Right hindlimb (tissue), 1 donor: ENCODE results near the gene ZNF292.
"Not testable (repeated sequence)": the region's sequence is repeated elsewhere in the genome, so short reads cannot be mapped to it uniquely, and the experiment has no call there.

Experiments
- DNase-seq: peaks from one replicate; pipeline ENCODE4 v3.0.0-alpha.2; 2018

Gene ZNF292

DNA sequence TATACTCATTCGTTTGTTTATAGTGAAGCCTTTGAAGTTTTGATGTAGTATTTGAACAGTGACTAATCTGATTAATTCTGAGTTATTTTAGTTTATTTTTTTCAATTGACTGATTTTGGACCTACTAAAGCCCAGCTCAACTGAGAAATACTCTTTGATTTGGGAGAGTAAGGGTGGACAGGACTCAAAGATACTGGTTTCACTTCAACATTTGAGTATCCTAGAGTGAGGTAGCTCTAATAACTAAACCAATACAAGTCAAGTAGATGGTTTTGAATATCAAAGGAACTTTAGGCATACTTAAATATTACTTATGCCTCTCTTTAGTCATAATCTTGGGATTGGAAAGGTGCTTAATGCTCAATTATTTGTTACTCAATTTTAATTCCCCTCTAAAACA lies 65.6 kb downstream of the ZNF292 start:
- DNase-seq, result no peak

DNA sequence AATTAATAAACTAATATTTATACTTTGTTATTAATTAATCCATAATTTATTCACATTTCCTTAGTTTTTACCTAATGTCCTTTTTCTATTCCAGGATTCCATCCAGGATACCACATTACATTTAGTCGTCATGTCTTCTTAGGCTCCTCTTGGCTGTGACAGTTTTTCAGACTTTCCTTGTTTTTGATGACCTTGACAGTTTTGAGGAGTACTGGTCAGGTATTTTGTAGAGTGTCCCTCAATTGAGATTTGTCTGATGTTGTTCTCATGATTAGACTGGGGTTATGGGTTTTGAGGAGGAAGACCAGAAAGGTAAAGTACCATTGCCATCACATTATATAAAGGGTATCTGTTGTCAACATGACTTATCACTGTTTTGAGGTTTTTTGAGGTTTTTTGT lies 67.3 kb downstream of the ZNF292 start:
- no peak for DNase-seq

DNA sequence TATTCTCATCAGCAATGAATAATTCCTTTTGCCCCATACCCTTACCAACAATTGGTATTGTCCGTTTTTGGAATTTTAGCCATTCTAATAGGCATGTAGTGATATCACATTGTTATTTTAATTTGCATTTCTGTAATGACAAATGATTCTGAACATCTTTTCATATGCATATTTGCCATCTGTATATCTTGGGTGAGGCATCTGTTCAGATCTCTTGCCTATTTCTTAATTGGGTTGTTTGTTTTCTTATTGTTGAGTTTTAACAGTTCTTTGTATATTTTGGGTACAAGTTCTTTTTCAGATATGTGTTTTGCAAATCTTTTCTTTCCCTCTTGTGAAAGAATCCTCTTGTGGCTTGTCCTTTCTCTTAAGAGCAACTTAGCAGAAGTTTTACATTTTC lies 69.6 kb downstream of the ZNF292 start:
- DNase-seq, result no peak

DNA sequence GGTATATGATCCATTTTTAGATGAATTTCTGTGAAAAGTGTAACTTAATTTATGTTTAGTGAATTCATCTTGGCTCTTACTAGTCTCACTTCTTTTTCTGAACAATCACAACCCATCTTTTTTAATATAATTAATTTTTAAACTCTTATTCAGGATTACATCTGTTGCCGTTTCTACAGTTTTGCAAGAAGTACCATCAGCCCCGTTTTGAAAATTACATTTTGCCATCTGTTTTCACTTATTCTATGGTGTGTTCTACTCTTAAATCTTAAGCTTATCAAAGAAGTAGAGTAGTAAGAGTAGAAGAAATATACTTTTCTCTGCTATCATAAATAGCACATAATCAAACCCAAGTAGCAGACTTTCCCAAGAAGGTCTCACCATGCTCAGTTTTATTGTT lies 70.1 kb downstream of the ZNF292 start:
- no peak for DNase-seq

DNA sequence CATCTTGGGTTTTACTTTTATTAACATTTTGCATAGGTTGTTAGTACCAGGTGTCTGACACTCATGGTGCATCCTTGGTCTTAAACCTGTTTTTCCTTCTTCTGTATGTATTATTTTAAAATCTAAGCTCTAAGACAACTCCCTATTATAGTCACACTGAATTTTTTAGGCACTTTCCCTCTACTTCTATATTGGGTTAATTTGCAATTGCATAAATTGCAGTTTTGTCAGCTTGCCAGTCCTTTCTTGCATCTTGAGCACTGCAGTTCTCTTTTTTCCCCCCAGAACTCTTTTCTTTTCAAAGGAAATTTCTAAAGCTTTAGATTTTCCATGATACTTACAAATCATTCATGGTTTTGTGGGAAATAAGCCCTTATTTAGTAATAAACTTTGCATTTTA lies 70.6 kb downstream of the ZNF292 start:
- no peak for DNase-seq

DNA sequence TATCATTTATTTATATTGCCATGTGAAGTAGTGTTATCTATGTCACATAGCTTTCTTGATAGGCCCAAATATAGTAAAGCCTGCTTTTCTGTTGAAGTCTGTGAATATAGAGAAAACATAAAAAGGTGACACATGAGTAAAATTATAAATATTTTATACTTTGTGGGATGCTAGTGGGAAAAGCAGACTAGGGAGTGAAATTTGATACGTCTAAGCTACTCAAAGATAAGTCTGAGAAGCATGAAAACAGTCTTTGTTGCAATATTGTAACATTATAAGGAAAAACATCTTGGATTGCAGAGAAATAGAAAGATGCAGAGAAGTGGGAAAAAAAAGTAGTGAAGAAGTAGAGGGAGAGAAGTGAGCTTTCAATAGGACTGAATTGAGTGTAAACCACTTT lies 75.4 kb downstream of the ZNF292 start:
- DNase-seq, result no peak

DNA sequence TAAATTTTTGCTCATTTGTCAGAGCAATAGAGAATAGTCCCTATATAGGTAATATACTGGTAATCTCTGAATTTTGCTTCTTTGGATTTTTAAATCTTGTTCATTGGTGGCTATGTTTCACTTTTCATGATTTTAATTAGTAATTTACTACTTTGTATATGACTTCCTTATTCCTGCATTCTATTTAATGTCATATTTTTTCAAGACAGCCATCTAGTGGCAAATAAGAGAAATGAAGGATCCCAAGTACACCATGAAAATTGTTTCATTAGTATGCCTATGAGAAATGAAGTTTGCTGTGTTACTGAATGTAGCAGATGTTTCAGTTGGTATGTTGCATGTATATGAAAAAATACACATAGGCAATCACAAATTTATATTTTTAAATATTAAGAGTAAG lies 82.4 kb downstream of the ZNF292 start:
- DNase-seq, result no peak

DNA sequence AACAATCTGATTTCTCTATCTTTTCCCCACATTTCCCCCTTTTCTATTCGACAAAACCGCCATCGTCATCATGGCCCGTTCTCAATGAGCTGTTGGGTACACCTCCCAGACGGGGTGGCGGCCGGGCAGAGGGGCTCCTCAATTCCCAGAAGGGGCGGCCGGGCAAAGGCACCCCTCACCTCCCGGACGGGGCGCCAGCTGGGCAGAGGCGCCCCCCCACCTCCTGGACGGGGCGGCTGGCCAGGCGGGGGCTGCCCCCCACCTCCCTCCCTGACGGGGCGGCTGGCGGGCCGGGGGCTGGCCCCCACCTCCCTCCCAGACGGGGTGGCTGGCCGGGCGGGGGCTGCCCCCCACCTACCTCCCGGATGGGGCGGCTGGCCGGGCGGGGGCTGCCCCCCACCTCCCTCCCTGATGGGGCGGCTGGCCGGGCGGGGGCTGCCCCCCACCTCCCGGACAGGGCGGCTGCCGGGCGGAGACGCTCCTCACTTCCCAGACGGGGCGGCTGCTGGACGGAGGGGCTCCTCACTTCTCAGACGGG lies 83.8 kb downstream of the ZNF292 start:
- DNase-seq, result not testable (repeated sequence)

DNA sequence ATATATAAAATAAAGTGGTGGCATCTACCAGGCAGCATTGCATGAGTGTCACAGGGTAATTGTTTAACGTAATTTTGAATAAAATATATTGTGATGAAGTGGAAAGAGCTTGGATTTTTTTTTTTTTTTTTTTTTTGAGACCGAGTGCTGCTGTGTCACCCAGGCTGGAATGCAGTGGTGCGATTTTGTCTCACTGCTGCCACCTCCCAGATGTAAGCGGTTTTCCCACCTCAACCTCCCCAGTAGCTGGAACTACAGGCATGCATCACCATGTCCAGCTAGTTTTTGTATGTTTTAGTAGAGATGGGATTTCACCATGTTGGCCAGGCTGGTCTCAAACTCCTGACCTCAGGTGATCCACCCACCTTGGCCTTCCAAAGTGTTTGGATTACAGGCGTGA lies 85.9 kb downstream of the ZNF292 start:
- no peak for DNase-seq

DNA sequence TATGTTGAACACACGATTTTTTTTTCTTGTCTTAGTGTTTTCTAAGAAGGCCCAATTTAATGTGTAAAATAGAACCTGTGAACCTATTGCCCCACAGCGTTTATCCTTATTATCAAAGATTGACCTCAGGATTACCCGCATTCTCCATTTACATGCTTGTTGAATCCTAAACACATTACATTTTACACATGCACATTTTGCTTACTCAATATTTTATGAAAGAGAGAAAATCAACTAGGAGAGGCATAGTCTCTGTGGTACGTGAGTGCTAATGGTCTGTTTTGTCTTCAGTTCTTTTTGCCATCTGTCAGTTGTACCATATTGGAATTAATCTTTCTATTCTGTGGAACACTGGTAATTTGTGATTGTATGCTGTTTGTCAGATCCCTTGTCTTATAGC lies 86.9 kb downstream of the ZNF292 start:
- DNase-seq, result no peak

DNA sequence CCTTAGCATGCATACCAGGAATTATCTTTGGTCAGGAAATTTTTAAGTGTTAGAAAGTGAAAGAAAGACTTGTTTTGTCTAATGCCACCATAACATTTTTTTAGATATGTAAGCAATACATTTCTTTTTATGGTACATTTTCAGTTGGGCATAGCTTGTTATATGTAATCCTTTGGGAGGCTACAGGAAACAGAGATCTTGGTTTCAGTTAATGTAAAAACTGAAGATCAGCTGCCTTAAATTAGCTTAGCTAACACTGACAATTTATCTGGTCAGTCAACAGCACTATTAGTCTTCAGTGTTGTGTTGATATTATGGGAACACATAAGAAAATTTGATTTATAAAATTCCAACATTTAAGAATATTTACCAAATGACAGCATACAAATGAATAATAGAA lies 88.4 kb downstream of the ZNF292 start:
- no peak for DNase-seq

DNA sequence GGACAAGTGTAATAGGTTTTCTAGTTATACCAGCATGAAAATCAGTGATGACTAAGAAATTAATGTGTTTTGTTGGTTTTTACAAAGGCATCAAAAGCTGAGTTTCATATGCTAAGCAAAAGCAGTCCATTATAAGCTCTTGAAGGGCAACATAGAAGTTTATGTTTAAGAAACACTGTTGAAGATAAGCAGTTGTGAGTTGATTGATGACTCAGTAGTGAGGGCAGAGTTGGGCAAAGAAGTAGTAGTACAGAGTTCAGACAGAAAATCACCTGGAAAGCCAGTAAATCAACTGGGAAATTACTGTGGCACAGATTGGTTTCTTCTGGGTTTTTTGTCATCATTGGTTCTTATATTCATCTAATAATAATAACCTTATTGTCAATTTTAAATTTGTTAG lies 89.0 kb downstream of the ZNF292 start:
- DNase-seq, result no peak

DNA sequence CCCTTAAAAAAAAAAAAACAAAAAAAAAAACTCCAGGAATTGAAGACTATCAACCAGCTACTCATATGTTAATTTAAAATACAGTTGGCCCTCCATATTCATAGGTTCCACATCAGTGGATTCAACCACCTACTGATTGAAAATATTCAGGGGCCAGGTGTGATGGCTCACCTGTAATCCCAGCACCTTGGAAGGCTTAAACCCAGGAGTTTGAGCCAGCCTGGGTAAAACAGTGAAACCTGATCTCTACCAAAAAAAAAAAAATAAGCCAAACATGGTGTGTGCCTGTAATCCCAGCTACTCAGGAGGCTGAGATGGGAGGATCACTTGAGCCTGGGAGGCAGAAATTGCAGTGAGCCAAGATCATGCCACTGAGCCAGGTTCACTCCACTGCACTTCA lies 94.7 kb downstream of the ZNF292 start:
- DNase-seq, result no peak

DNA sequence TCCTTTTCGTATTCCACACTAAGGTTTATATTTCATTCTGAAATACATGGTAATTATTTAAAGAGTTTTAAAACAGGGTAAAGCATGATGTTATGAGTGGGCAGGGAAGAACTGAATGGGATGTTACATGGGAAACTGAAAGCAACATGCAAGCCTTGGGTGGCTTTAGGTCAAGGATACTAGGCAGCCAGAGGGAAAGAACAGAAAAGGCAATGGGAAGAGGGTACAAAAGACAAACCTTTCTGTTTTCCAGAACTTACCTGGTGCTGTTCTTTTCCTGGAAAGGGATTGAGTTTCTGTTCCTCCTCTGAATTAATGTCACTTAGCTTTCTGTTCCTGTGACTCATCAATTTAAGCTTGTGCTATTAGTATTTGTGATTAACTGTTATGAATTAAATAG lies 95.9 kb downstream of the ZNF292 start:
- DNase-seq, result no peak

DNA sequence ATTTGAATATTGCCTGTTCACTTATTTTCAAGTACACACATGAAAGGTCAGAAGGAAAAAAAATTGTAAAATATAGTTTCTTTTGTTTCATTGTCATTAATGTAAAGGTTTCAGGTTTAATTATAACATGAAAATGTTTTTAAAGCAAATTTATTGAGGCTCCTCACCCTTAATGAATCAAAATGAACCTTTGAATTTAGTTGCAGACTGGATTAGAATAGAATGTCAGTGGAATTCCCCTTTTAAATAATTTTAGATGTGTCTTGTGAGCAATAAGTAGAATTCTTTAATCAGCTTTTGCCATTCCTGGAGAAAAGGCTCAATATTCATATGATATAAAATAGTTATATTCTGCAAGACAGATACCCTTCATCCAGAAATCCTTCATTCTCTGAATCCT lies 96.4 kb downstream of the ZNF292 start:
- DNase-seq, result no peak

DNA sequence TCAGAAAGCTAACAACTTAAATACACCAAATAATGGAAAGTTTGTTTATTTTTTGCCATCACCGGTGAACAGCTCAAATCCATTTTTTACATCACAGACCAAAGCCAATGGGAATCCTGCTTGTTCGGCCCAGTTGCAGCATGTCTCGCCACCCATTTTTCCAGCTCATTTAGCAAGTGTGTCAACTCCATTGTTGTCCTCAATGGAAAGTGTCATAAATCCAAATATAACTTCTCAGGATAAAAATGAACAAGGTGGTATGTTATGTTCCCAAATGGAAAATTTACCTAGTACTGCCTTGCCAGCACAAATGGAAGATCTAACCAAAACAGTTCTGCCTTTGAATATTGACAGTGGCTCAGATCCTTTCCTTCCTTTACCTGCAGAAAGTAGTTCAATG lies 101.7 kb downstream of the ZNF292 start:
- no peak for DNase-seq

DNA sequence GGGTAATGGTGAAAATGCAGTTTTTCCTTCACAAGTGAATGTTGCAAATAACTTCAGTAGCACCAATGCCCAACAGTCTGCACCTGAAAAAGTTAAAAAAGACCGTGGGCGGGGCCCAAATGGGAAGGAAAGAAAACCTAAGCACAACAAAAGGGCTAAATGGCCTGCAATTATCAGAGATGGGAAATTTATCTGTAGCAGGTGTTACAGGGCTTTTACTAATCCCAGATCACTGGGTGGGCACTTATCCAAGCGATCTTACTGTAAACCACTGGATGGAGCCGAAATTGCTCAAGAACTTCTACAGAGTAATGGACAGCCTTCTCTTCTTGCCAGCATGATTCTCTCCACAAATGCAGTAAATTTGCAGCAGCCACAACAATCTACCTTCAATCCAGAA lies 102.2 kb downstream of the ZNF292 start:
- DNase-seq, result no peak

DNA sequence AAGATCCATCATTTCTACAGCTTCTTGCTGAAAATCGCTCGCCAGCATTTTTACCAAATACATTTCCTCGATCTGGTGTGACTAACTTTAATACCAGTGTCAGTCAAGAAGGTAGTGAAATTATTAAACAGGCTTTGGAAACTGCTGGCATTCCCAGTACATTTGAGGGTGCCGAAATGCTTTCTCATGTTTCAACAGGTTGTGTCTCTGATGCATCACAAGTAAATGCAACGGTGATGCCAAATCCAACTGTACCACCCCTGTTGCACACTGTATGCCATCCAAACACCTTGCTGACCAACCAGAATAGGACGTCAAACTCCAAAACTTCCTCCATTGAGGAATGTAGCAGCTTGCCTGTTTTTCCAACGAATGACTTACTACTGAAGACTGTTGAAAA lies 102.6 kb downstream of the ZNF292 start:
- DNase-seq, result no peak

DNA sequence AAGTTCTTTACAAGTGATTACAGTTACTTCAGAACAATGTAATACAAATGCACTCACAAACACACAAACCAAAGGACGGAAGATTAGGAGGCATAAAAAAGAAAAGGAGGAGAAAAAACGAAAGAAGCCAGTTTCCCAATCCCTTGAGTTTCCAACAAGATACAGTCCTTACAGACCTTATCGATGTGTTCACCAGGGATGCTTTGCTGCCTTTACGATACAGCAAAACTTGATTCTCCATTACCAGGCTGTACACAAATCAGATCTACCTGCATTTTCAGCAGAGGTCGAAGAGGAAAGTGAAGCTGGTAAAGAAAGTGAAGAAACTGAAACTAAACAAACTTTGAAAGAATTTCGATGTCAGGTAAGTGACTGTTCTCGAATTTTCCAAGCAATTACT lies 104.4 kb downstream of the ZNF292 start:
- no peak for DNase-seq

DNA sequence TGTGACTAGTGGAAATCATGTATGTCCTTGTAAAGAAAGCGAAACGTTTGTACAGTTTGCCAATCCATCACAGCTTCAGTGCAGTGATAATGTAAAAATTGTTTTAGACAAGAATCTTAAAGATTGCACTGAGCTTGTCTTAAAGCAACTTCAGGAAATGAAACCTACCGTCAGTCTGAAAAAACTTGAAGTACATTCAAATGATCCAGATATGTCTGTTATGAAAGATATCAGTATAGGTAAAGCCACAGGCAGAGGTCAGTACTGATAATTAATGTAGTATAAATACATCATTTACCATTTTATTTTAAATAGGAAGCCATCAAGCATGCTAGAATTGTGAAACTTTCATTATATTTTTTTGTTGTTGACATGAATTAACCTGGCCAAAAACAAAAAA lies 106.2 kb downstream of the ZNF292 start:
- DNase-seq, result no peak

DNA sequence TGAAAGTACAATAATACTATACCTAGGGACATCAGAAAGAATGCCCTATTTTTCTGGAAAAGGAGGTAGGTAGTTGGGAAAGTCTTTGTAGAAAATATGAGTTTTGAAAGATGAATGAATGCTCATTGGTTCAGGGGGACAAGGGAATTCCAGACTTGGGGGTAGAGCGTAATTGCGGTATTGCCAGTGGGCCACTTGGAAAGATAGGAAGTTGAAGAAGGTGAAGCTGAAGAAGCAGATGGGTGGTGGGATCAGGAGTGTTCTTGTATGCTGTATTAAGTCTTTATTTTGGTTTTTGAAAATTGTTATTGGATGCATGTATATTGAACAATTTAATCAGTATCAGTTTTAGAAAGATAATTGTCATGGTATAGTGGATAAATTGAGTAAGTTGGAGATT lies 109.1 kb downstream of the ZNF292 start:
- DNase-seq, result no peak

DNA sequence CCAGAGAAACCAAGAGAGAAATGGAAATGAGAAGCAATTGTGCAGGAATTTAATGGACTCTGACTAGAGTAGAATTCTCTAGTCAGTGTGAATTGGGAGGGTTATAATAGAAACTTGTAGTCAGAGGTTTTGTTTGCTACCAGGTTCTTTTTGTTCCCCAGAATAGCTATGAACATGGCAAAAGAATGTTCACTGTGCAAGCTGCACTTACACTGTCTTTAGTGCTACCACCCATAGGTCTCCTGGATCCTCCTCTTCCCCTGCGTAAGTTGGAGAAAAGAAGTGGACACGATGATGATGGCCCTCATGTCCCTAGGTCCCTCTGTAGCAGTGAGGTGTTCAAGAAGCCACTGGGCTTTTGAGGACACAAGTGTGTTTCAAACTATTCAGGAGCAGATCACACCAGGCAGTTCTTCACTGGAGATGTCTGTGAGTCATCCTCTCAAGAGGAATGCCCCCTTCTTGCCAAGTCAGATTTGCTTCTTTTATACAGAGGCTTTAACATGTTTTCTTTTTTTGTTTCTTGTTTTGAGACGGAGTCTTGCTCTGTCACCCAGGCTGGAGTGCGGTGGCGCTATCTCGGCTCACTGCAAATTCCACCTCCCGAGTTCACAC lies 119.4 kb downstream of the ZNF292 start:
- no peak for DNase-seq

DNA sequence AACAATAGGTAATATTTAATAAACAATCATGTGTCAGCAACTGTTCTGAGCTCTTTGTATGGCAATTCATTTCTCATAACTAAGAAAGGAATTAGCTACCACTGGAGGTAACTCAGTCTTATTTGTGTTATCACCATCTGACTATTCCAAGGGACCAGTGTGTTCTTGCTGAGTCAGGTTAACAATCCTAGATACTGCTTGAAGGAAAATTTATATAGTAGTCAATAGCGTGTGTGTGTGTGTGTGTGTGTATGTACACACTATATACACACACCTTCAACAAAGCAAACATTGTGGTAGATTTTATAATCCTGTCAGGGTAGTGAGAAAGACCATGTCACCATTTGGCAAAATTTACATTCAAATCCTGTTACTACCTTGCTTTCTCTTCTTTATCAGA lies 121.3 kb downstream of the ZNF292 start:
- DNase-seq, result no peak

DNA sequence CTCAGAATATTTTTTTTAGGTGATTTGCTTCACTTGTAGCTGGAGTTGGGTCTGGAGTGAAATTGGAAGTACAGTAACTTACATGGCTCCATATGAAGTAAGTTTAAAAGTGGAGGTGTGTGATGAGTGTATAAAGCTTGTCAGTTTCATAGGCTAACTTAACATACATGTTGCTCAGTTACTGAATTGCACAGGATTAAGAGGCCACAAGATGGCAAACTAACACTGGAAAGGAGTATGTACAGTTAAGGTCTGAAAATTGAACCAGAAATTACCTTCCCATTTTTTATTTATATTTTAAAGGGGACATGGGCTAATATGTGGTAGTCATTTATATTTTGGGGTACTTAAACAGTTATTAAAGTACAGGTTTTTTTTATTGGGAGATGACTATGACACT lies 121.8 kb downstream of the ZNF292 start:
- no peak for DNase-seq

DNA sequence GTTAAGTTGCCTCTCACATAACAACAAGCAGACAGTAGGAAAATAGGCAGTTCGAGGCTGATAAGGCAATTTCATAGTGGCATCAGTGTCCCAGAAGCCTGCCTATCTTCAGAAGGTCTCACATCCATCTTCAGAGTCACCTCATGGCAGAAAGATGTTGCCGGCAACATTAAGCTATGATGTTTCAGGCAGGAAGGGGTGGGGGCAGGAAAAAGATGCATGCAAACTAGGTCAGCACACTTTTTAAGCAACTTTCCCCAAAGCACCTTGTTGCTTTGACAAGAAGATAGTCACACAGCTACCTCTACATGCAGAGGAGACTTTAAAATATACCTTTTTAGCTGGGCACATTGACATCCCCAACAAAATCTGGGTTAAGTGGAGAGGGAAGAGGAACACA lies 123.8 kb downstream of the ZNF292 start:
- no peak for DNase-seq

DNA sequence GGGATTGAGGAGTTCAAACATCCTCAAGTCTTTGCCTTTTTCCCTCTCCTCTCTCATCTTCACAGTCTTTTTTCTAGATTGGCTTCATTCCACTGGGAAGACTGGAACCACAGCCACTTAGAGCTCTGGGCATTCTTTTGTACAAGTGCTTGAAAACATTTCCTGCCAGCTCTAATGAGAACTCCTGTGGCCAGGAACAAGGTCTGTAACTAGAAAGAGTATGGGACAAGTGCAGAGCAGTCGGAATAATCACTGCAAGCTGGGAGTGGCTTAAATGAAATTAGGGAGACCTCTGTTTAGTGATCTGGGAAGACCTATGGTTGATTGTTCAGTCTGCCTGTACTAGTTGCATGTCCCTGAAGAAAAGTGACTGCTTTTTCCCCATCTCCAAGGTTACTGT lies 126.1 kb downstream of the ZNF292 start:
- no peak for DNase-seq
